Suprapubic skin (tissue), 3 donors: Measurements from ENCODE around the gene SLIT1.

Experiments used
- POLR2A ChIP-seq, 2 donors: fragments of 450-650 bp; IDR thresholded peaks; one replicate each; pipeline ENCODE4 v1.6.1; 2017; ENCODE audit warnings: antibody characterized with exemption in 2 of 2, mild to moderate bottlenecking in 2 of 2, moderate library complexity in 2 of 2
- TF ChIP-seq, protein P1 (sequence below), 2 donors: fragments of 200-600 bp in 1 of 2; fragments of 450-650 bp in 1 of 2; sonication (generic) in 1 of 2; IDR thresholded peaks; one replicate each; pipeline ENCODE4 v1.5.1; 2016 to 2019; ENCODE audit warnings: antibody characterized with exemption in 2 of 2, mild to moderate bottlenecking in 1 of 2, moderate library complexity in 1 of 2

DNA sequence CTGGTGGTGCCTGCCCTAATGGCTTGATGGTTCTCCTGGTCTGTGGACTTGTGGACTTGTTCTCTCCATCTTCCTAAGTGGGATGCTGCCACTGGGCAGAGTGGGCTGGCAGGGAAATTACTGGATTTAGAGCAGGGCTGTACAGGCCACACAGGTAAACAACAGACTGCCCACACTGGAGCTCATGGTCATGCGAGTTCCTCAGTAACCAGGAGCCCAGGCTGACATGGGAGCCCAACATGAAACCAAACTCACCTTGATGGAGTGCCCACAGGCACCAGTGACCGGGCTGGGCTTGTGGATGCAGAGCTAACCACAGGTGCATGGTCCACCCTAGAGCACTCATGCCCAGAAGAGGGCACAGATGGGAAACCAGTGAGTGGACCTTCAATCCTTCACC is 116.7 kb downstream of the SLIT1 start:
- TF ChIP-seq, protein P1, sequence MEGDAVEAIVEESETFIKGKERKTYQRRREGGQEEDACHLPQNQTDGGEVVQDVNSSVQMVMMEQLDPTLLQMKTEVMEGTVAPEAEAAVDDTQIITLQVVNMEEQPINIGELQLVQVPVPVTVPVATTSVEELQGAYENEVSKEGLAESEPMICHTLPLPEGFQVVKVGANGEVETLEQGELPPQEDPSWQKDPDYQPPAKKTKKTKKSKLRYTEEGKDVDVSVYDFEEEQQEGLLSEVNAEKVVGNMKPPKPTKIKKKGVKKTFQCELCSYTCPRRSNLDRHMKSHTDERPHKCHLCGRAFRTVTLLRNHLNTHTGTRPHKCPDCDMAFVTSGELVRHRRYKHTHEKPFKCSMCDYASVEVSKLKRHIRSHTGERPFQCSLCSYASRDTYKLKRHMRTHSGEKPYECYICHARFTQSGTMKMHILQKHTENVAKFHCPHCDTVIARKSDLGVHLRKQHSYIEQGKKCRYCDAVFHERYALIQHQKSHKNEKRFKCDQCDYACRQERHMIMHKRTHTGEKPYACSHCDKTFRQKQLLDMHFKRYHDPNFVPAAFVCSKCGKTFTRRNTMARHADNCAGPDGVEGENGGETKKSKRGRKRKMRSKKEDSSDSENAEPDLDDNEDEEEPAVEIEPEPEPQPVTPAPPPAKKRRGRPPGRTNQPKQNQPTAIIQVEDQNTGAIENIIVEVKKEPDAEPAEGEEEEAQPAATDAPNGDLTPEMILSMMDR (IDR thresholded peaks at IDR 0.05), result no peak
- no peak for TF ChIP-seq POLR2A (IDR thresholded peaks at IDR 0.05)
